Measurements from ENCODE around the gene TAF11L9.
"Not testable (repeated sequence)": the region's sequence is repeated elsewhere in the genome, so short reads cannot be mapped to it uniquely, and the experiment has no call there.

Gene TAF11L9

DNA sequence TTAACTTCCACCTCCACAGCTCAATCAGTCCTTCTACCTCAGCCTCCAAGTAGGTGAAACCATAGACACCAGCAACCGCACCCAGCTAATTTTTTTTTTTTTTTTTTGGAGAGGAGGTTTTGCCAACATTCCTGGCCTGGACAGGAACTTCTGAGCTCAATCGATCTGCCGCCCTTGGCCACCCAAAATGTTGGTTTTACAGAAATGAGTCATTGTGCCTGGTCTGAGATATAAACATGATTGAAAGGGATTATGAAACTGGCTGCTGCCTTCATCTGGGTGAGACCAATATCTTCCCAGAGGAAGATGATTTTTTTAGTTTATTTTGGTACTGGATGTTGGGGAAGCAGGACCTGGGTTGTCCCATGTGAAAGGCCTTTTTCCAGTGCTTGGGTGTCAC is 25.2 kb upstream of the TAF11L9 start:
- no peak for TF ChIP-seq POLR2AphosphoS5 (IDR thresholded peaks at IDR 0.05; ENCODE audit: low read depth, low read length)
- TF ChIP-seq TAF1 (IDR thresholded peaks at IDR 0.05; ENCODE audit: borderline replicate concordance, insufficient read depth, low read length) = no peak
- no peak for TF ChIP-seq FOXP2 (optimal IDR thresholded peaks at IDR 0.05; ENCODE audit: borderline replicate concordance, extremely low read depth, extremely low read length, insufficient read depth)
- TF ChIP-seq SIN3A (IDR thresholded peaks at IDR 0.05; ENCODE audit: borderline replicate concordance, insufficient read depth, low read length) = no peak
- TF ChIP-seq, protein P1, sequence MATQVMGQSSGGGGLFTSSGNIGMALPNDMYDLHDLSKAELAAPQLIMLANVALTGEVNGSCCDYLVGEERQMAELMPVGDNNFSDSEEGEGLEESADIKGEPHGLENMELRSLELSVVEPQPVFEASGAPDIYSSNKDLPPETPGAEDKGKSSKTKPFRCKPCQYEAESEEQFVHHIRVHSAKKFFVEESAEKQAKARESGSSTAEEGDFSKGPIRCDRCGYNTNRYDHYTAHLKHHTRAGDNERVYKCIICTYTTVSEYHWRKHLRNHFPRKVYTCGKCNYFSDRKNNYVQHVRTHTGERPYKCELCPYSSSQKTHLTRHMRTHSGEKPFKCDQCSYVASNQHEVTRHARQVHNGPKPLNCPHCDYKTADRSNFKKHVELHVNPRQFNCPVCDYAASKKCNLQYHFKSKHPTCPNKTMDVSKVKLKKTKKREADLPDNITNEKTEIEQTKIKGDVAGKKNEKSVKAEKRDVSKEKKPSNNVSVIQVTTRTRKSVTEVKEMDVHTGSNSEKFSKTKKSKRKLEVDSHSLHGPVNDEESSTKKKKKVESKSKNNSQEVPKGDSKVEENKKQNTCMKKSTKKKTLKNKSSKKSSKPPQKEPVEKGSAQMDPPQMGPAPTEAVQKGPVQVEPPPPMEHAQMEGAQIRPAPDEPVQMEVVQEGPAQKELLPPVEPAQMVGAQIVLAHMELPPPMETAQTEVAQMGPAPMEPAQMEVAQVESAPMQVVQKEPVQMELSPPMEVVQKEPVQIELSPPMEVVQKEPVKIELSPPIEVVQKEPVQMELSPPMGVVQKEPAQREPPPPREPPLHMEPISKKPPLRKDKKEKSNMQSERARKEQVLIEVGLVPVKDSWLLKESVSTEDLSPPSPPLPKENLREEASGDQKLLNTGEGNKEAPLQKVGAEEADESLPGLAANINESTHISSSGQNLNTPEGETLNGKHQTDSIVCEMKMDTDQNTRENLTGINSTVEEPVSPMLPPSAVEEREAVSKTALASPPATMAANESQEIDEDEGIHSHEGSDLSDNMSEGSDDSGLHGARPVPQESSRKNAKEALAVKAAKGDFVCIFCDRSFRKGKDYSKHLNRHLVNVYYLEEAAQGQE (IDR thresholded peaks at IDR 0.05; ENCODE audit: insufficient read depth in 1 of 2, low read depth in 2 of 2, low read length in 2 of 2) = no peak

DNA sequence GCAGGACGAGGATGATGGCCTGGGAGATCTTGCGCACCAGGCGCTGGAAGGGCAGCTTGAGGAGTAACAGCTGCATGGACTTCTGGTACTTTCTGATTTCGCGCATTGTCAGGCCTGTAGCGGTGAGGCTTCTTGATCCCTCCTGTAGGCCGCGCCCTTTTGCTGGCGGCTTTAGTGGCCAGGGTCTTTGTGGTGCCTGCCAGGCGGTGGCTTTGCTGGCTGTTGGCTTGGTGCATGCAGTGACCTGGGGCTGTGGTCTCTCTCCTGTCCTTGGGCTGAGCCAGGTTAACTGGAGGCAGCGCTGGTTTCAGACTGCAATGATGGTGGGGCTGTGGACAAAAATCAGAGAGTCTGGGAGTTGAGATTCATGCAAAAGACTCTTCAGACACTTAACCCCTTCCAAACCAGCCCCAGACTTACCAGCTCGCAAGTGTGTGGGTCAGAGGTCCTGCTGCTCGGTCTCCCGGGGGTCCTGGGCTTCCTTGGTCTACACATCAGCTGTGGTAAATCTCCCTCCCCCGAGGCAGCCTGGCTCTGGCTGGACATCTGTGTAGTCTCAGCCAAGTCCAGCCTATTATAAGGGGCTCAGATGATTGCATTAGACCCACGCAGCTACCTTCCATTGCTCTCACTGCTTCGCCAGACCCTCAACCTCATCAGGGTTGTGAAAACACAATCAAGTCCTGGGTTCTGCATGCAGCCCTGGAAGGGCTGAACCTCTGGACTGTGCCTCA is 20.8 kb upstream of the TAF11L9 start:
- TF ChIP-seq TAF1 (IDR thresholded peaks at IDR 0.05; ENCODE audit: borderline replicate concordance, insufficient read depth, low read length) (no peak), POLR2AphosphoS5 (IDR thresholded peaks at IDR 0.05; ENCODE audit: low read depth, low read length) (no peak)
- TF ChIP-seq, protein P1 (IDR thresholded peaks at IDR 0.05; ENCODE audit: insufficient read depth in 1 of 2, low read depth in 2 of 2, low read length in 2 of 2) = no peak

DNA sequence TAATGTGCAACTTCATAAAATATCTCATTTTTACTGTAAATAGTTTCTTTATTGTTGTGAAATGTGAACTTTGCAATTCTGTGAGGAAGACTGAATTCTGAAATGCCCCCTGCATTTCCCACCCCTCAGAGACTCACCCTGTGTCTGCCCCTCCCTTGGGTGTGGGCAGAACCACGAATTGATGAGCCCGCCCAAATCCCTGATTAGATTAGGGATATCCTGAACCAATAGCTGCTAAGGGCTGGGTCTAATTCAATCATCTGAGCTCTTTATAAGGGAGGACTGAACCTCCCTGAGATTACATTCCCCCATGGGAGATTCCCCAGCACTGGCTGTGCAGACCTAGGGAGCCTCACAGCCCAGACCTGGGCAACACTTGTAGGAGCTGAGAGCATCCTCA is 15.9 kb upstream of the TAF11L9 start, which contains the start of gene TAF11L12:
Gene TAF11L12, plus strand, starts transcription at position 301 of the 400 bp plus-strand sequence.
- TF ChIP-seq POLR2AphosphoS5 (IDR thresholded peaks at IDR 0.05; ENCODE audit: low read depth, low read length); TAF1 (IDR thresholded peaks at IDR 0.05; ENCODE audit: borderline replicate concordance, insufficient read depth, low read length); SIN3A (IDR thresholded peaks at IDR 0.05; ENCODE audit: borderline replicate concordance, insufficient read depth, low read length): not testable (repeated sequence)

DNA sequence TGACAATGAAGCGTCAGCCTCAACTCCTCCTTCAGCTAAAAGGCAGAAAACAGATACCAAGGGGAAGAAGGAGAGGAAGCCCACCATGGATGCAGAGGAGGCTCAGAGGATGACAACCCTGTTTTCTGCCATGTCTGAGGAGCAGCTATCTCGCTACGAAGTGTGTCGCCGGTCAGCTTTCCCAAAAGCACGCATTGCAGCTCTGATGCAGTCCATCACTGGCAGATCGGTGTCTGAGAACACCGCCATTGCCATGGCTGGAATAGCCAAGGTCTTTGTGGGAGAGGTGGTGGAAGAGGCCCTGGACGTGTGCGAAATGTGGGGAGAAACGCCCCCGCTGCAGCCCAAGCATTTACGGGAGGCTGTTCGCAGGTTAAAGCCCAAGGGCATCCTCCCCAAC is 10.8 kb upstream of the TAF11L9 start:
- TF ChIP-seq SIN3A (IDR thresholded peaks at IDR 0.05; ENCODE audit: borderline replicate concordance, insufficient read depth, low read length) (no peak), TAF1 (IDR thresholded peaks at IDR 0.05; ENCODE audit: borderline replicate concordance, insufficient read depth, low read length) (no peak)

DNA sequence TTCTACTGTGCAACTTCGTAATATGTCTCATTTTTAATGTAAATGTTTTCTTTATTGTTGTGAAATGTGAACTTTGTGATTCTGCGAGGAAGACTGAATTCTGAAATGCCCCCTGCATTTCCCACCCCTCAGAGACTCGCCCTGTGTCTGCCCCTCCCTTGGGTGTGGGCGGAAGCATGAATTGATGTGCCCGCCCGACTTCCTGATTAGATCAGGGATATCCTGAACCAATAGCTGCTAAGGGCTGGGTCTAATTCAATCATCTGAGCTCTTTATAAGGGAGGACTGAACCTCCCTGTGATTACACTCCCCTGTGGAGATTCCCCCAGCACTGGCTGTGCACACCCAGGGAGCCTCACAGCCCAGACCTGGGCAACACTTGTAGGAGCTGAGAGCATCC is 9.7 kb upstream of the TAF11L9 start, which contains the start of gene TAF11L11:
Gene TAF11L11, plus strand, starts transcription at position 304 of the 400 bp plus-strand sequence.
- not testable (repeated sequence) for TF ChIP-seq POLR2AphosphoS5 (IDR thresholded peaks at IDR 0.05; ENCODE audit: low read depth, low read length); SIN3A (IDR thresholded peaks at IDR 0.05; ENCODE audit: borderline replicate concordance, insufficient read depth, low read length); FOXP2 (optimal IDR thresholded peaks at IDR 0.05; ENCODE audit: borderline replicate concordance, extremely low read depth, extremely low read length, insufficient read depth)

DNA sequence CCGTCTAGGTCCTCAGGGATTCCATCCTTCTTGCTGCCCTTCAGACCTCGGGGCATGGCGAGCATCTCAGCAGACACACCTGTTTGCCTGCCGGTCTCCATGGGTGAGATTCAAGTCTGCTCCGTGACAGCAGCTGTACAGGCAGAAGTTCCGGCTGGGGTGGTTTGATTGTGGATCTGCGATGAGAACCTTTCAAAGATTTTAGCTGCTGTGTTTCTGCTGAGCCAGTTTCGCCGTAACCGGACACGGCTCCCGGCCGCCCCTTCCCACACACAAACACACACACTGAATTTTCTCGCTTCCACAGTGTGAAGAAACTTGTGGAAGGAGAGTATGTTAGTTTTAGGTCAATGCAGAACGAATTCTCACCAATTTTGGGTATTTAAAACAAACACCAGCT is 3.5 kb upstream of the TAF11L9 start, which contains the start of gene TAF11L10:
Gene TAF11L10, minus strand, starts transcription at position 101 of the 400 bp plus-strand sequence.
- not testable (repeated sequence) for TF ChIP-seq POLR2AphosphoS5 (IDR thresholded peaks at IDR 0.05; ENCODE audit: low read depth, low read length); TAF1 (IDR thresholded peaks at IDR 0.05; ENCODE audit: borderline replicate concordance, insufficient read depth, low read length); SIN3A (IDR thresholded peaks at IDR 0.05; ENCODE audit: borderline replicate concordance, insufficient read depth, low read length)

DNA sequence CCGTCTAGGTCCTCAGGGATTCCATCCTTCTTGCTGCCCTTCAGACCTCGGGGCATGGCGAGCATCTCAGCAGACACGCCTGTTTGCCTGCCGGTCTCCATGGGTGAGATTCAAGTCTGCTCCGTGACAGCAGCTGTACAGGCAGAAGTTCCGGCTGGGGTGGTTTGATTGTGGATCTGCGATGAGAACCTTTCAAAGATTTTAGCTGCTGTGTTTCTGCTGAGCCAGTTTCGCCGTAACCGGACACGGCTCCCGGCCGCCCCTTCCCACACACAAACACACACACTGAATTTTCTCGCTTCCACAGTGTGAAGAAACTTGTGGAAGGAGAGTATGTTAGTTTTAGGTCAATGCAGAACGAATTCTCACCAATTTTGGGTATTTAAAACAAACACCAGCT is 3.3 kb downstream of the TAF11L9 start, which contains the start of gene TAF11L8:
Gene TAF11L8, minus strand, starts transcription at position 101 of the 400 bp plus-strand sequence.
- TF ChIP-seq FOXP2 (optimal IDR thresholded peaks at IDR 0.05; ENCODE audit: borderline replicate concordance, extremely low read depth, extremely low read length, insufficient read depth); SIN3A (IDR thresholded peaks at IDR 0.05; ENCODE audit: borderline replicate concordance, insufficient read depth, low read length): not testable (repeated sequence)
- TF ChIP-seq, protein P1 (IDR thresholded peaks at IDR 0.05; ENCODE audit: insufficient read depth in 1 of 2, low read depth in 2 of 2, low read length in 2 of 2) = not testable (repeated sequence)

Data from PFSK-1 (cell line).